H9 (cell line): ENCODE measurements around the gene RHBDL2. TPM values are rescaled to one million over a fixed set of nuclear protein-coding genes. Genes with fewer than 3 reads are reported as not detected.

Experiments
- DNase-seq: peaks from one replicate; pipeline ENCODE4 v3.0.0-alpha.2; 2017
- H2AFZ ChIP-seq: one replicate; pipeline ENCODE4 v1.6.1; 2013; ENCODE audit warnings: mild to moderate bottlenecking, low read length, control low read depth, moderate library complexity
- H2AK5ac ChIP-seq: 2 replicates; pipeline ENCODE4 v1.6.1; 2013; ENCODE audit warnings: low read length, control low read depth, mixed read lengths; ENCODE audit not compliant: insufficient read length
- H2BK120ac ChIP-seq: one replicate; pipeline ENCODE4 v1.6.1; 2013; ENCODE audit warnings: low read depth, mild to moderate bottlenecking, low read length, control low read depth, inconsistent platforms; ENCODE audit not compliant: poor library complexity, severe bottlenecking
- H2BK12ac ChIP-seq: 2 replicates; pipeline ENCODE4 v1.6.1; 2013; ENCODE audit warnings: low read length, control low read depth, mixed read lengths, low read depth; ENCODE audit not compliant: insufficient read length
- H2BK15ac ChIP-seq: 2 replicates; pipeline ENCODE4 v1.6.1; 2013; ENCODE audit warnings: low read depth, low read length, control low read depth
- H2BK20ac ChIP-seq: one replicate; pipeline ENCODE4 v1.6.1; 2013; ENCODE audit warnings: low read depth, mild to moderate bottlenecking, low read length, control low read depth, inconsistent platforms; ENCODE audit not compliant: poor library complexity, severe bottlenecking
- H2BK5ac ChIP-seq: 2 replicates; pipeline ENCODE4 v1.6.1; 2013; ENCODE audit warnings: low read length, control low read depth, mixed read lengths; ENCODE audit not compliant: insufficient read length
- H3K14ac ChIP-seq: 2 replicates; pipeline ENCODE4 v1.6.1; 2013; ENCODE audit warnings: low read length, control low read depth; ENCODE audit not compliant: insufficient read depth
- H3K18ac ChIP-seq: 2 replicates; pipeline ENCODE4 v1.6.1; 2013; ENCODE audit warnings: low read depth, mild to moderate bottlenecking, mixed read lengths, low read length, control low read depth; ENCODE audit not compliant: insufficient read length
- H3K23ac ChIP-seq: 2 replicates; pipeline ENCODE4 v1.6.1; 2013; ENCODE audit warnings: low read length, control low read depth, mixed read lengths, low read depth; ENCODE audit not compliant: insufficient read length
- H3K23me2 ChIP-seq: 2 replicates; pipeline ENCODE4 v1.6.1; 2013; ENCODE audit warnings: low read depth, mild to moderate bottlenecking, mixed read lengths, low read length, control low read depth; ENCODE audit not compliant: insufficient read length, poor library complexity, severe bottlenecking
- H3K27ac ChIP-seq: 2 replicates; pipeline ENCODE4 v1.5.1; 2013; ENCODE audit warnings: low read length, control low read depth, mixed read lengths, low read depth; ENCODE audit not compliant: insufficient read length
- H3K27me3 ChIP-seq: 2 replicates; pipeline ENCODE4 v1.6.1; 2013; ENCODE audit warnings: low read length, control low read depth, inconsistent platforms; ENCODE audit not compliant: insufficient read depth
- H3K4ac ChIP-seq: 2 replicates; pipeline ENCODE4 v1.6.1; 2013; ENCODE audit warnings: low read depth, mild to moderate bottlenecking, control low read depth, inconsistent platforms, low read length, moderate library complexity
- H3K4me1 ChIP-seq: 2 replicates; pipeline ENCODE4 v1.6.1; 2013; ENCODE audit warnings: low read length, control low read depth, inconsistent platforms; ENCODE audit not compliant: insufficient read depth
- H3K4me2 ChIP-seq: 2 replicates; pipeline ENCODE4 v1.6.1; 2013; ENCODE audit warnings: low read length, control low read depth, mixed read lengths; ENCODE audit not compliant: insufficient read length, insufficient read depth
- H3K56ac ChIP-seq: 2 replicates; pipeline ENCODE4 v1.6.1; 2013; ENCODE audit warnings: low read depth, mild to moderate bottlenecking, mixed read lengths, low read length, control low read depth; ENCODE audit not compliant: insufficient read length
- H3K79me1 ChIP-seq: 2 replicates; pipeline ENCODE4 v1.6.1; 2013; ENCODE audit warnings: low read depth, mild to moderate bottlenecking, moderate library complexity, low read length, control low read depth, inconsistent platforms; ENCODE audit not compliant: insufficient read depth, poor library complexity, severe bottlenecking
- H3K79me2 ChIP-seq: 2 replicates; pipeline ENCODE4 v1.6.1; 2013; ENCODE audit warnings: low read length, control low read depth, inconsistent platforms; ENCODE audit not compliant: insufficient read depth
- H3K9ac ChIP-seq: 2 replicates; pipeline ENCODE4 v1.6.1; 2013; ENCODE audit warnings: low read length, control low read depth, mixed read lengths; ENCODE audit not compliant: insufficient read length; ENCODE audit errors: extremely low read depth
- H3K9me3 ChIP-seq: one replicate; pipeline ENCODE4 v1.6.1; 2013; ENCODE audit warnings: low read depth, low read length, inconsistent platforms; ENCODE audit not compliant: control insufficient read depth
- H3T11ph ChIP-seq: one replicate; pipeline ENCODE4 v1.6.1; 2013; ENCODE audit warnings: mild to moderate bottlenecking, low read length, control low read depth, inconsistent platforms
- H4K20me1 ChIP-seq: one replicate; pipeline ENCODE4 v1.6.1; 2013; ENCODE audit not compliant: control insufficient read depth, insufficient read length, insufficient read depth
- H4K5ac ChIP-seq: 2 replicates; pipeline ENCODE4 v1.6.1; 2013; ENCODE audit warnings: low read depth, mild to moderate bottlenecking, mixed read lengths, low read length, control low read depth; ENCODE audit not compliant: insufficient read length
- H4K8ac ChIP-seq: replicated peaks from 2 replicates; pipeline ENCODE4 v1.6.1; 2013; ENCODE audit warnings: low read length, control low read depth, mixed read lengths, low read depth; ENCODE audit not compliant: insufficient read length
- H4K91ac ChIP-seq: 2 replicates; pipeline ENCODE4 v1.6.1; 2013; ENCODE audit warnings: low read depth, mild to moderate bottlenecking, moderate library complexity, mixed read lengths, low read length, control low read depth; ENCODE audit not compliant: insufficient read length
- H3K27ac Mint-ChIP-seq, 3 experiments: 2 replicates in 2 of 3; 3 replicates in 1 of 3; pipeline ENCODE4 v1.8.0; 2020 to 2021; ENCODE audit warnings: mixed read lengths in 3 of 3, mild to moderate bottlenecking in 1 of 3, moderate library complexity in 1 of 3
- H3K27me3 Mint-ChIP-seq: 2 replicates; pipeline ENCODE4 v1.8.0; 2021; ENCODE audit warnings: low read depth, mild to moderate bottlenecking, moderate library complexity, mixed read lengths
- H3K36me3 Mint-ChIP-seq, 3 experiments: 2 replicates in 2 of 3; 3 replicates in 1 of 3; pipeline ENCODE4 v1.8.0; 2020 to 2021; ENCODE audit warnings: low read depth in 3 of 3, mixed read lengths in 3 of 3; ENCODE audit not compliant: insufficient read depth in 1 of 3
- H3K4me1 Mint-ChIP-seq, 2 experiments: 2 replicates each; pipeline ENCODE4 v1.8.0; 2020; ENCODE audit warnings: mixed read lengths in 2 of 2
- H3K4me3 Mint-ChIP-seq, 2 experiments: 2 replicates in 1 of 2; 3 replicates in 1 of 2; pipeline ENCODE4 v1.8.0; 2020 to 2021; ENCODE audit warnings: mild to moderate bottlenecking in 2 of 2, mixed read lengths in 2 of 2, moderate library complexity in 1 of 2
- H3K9me3 Mint-ChIP-seq, 2 experiments: 2 replicates in 1 of 2; 3 replicates in 1 of 2; pipeline ENCODE4 v1.8.0; 2020; ENCODE audit warnings: mild to moderate bottlenecking in 2 of 2, mixed read lengths in 2 of 2, moderate library complexity in 1 of 2
- CTCF ChIP-seq: fragments of 200-600 bp; sonication (generic); conservative IDR thresholded peaks from 3 replicates; pipeline ENCODE4 v1.8.0; 2021; ENCODE audit warnings: antibody characterized with exemption, mild to moderate bottlenecking
- WGBS: extraction: QIAGEN DNeasy Blood & Tissue Kit; methylation state at CpG from one replicate; pipeline ENCODE4 v1.1.7; 2013; ENCODE audit warnings: missing lambda C conversion rate, low lambda C conversion rate, mixed read lengths; ENCODE audit not compliant: insufficient read length; ENCODE audit errors: extremely low coverage; 5-methylcytosine and 5-hydroxymethylcytosine counted together
- total RNA-seq: library from RNA; stranded (reverse); gene quantifications from 2 replicates; pipeline ENCODE4 v1.2.1, GENCODE V29; 2021

The RHBDL2 gene
- total RNA-seq, 1 experiment from 2014 or later: not detected

DNA sequence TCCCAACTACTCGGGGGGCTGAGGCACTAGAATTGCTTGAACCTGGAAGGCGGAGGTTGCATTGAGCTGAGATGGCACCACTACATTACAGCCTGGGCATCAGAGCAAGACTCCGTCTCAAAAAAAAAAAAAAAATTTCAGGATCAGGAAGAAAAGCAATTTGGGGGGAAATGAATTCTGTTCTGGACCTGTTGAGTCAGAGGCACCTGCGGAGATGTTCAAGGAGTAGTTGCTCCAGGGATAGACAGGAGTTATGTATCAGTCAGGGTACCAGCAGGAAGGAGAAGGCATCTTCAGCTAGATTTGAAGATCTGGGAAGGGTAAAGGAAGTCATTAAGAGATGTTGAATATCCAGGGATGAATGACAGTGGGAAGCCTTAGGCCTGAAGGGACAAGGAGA, 2.9 kb upstream of the RHBDL2 start:
- no peak overlapping the region for H3K27ac Mint-ChIP-seq
- no peak overlapping the region for H4K8ac ChIP-seq
- H3K79me2 ChIP-seq: no peaks in the 10 kb centered on the region
- H3K56ac ChIP-seq: no peak overlapping the region
- no peak overlapping the region for H3K9ac ChIP-seq
- H3K9me3 Mint-ChIP-seq: peaks cover 7 to 14% of the 10 kb centered on the region in 2 experiments
- DNase-seq: no peak
- H3K27me3 ChIP-seq: no peaks in the 10 kb centered on the region
- H4K5ac ChIP-seq: no peak overlapping the region
- H3K27me3 Mint-ChIP-seq: peaks cover 5% of the 10 kb centered on the region
- no CpG with 5 or more reads among the region's 4 CpGs for WGBS
- H3K27ac ChIP-seq: no peak overlapping the region
- H3K18ac ChIP-seq: no peak overlapping the region
- H3K4ac ChIP-seq: no peak overlapping the region
- H3K36me3 Mint-ChIP-seq: peaks cover 2 to 10% (median 4%) of the 10 kb centered on the region in 3 experiments; a peak in 6 of 7 replicates
- no peaks in the 10 kb centered on the region for H4K20me1 ChIP-seq
- H3K4me3 Mint-ChIP-seq: no peak overlapping the region
- no peaks in the 10 kb centered on the region for H3K23me2 ChIP-seq
- H3K14ac ChIP-seq: no peak overlapping the region
- H3K4me1 Mint-ChIP-seq: peaks cover 12 to 16% of the 10 kb centered on the region in 2 experiments
- no peaks in the 10 kb centered on the region for H3K9me3 ChIP-seq
- no peaks in the 10 kb centered on the region for H3K79me1 ChIP-seq
- H2AK5ac ChIP-seq: no peak overlapping the region
- no peak overlapping the region for H3T11ph ChIP-seq
- H2BK120ac ChIP-seq: no peak overlapping the region
- no peak overlapping the region for H2BK5ac ChIP-seq
- no peak overlapping the region for H4K91ac ChIP-seq
- no peak overlapping the region for H3K4me2 ChIP-seq
- no peak overlapping the region for H2BK20ac ChIP-seq
- H3K4me1 ChIP-seq: no peaks in the 10 kb centered on the region
- no peak overlapping the region for H2BK12ac ChIP-seq
- H2AFZ ChIP-seq: no peak overlapping the region
- no peak overlapping the region for H2BK15ac ChIP-seq
- TF ChIP-seq CTCF: no peak
- H3K23ac ChIP-seq: no peak overlapping the region
